Uterus (tissue), 2 donors: ENCODE measurements around the gene RARA.

Experiments used
- CTCF ChIP-seq, 4 experiments: fragments of 200-600 bp in 2 of 4; fragments of 450-650 bp in 2 of 4; sonication (generic) in 2 of 4; IDR thresholded peaks; one replicate each; pipeline ENCODE4 v1.5.1; 2016 to 2019; ENCODE audit warnings: antibody characterized with exemption in 4 of 4, mild to moderate bottlenecking in 2 of 4, moderate library complexity in 1 of 4
- POLR2A ChIP-seq, 2 donors: fragments of 450-650 bp; IDR thresholded peaks; one replicate each; pipeline ENCODE4 v1.6.1; 2016; ENCODE audit warnings: antibody characterized with exemption in 2 of 2, mild to moderate bottlenecking in 1 of 2, moderate library complexity in 1 of 2

- TF ChIP-seq CTCF (IDR thresholded peaks at IDR 0.05) (no peak), POLR2A (IDR thresholded peaks at IDR 0.05) (no peak)
These were observed 48.3 kb downstream of the RARA start for GRCh38 chr17:40356990-40357881.
